GM20000 (cell line): Measurements from ENCODE around the gene SNUPN.

ENCODE experiments used
- DNase-seq: peaks from one replicate; pipeline ENCODE4 v3.0.0; 2012; ENCODE audit warnings: low spot score
- TF ChIP-seq, protein P1 (sequence below): IDR thresholded peaks from 2 replicates; pipeline ENCODE4 v1.5.1; 2012; ENCODE audit warnings: mild to moderate bottlenecking, control low read depth; ENCODE audit errors: extremely low read depth, missing control alignments

Gene SNUPN

DNA sequence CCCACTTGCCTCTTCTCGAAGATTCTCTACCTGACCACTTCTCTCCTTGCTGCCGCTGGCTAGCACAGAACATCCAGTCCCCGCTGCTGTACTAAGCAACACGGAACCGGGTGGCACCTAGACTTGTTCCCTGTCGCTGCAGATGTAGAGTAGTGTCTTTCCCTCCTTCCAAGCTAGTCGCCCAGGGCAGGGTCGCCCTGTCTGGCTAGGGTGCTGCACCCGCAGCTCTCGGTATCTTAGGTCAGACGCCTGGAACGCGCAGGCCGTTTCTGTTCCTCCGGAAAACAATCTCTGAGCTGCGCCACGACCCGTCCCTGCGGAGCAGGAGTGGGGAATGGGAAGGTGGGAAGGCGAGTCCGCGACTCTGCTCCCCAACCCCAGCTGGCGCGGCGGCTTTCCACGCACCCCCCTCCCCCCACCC is 21.4 kb upstream of the SNUPN start:
- TF ChIP-seq, protein P1, sequence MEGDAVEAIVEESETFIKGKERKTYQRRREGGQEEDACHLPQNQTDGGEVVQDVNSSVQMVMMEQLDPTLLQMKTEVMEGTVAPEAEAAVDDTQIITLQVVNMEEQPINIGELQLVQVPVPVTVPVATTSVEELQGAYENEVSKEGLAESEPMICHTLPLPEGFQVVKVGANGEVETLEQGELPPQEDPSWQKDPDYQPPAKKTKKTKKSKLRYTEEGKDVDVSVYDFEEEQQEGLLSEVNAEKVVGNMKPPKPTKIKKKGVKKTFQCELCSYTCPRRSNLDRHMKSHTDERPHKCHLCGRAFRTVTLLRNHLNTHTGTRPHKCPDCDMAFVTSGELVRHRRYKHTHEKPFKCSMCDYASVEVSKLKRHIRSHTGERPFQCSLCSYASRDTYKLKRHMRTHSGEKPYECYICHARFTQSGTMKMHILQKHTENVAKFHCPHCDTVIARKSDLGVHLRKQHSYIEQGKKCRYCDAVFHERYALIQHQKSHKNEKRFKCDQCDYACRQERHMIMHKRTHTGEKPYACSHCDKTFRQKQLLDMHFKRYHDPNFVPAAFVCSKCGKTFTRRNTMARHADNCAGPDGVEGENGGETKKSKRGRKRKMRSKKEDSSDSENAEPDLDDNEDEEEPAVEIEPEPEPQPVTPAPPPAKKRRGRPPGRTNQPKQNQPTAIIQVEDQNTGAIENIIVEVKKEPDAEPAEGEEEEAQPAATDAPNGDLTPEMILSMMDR, result no peak
- DNase-seq, result peak; percentile 54

GRCh38 chr15:75646112-75646943 is 20.8 kb upstream of the SNUPN start:
- no peak for DNase-seq
- TF ChIP-seq, protein P1, result no peak

- no peak for DNase-seq
- TF ChIP-seq, protein P1, result no peak
Observed at GRCh38 chr15:75644376-75644775, 18.9 kb upstream of the SNUPN start.

GRCh38 chr15:75641603-75642002 is 16.1 kb upstream of the SNUPN start:
- TF ChIP-seq, protein P1, result no peak
- no peak for DNase-seq

GRCh38 chr15:75641179-75641503 is 15.6 kb upstream of the SNUPN start:
- no peak for DNase-seq
- TF ChIP-seq, protein P1, result no peak

DNA sequence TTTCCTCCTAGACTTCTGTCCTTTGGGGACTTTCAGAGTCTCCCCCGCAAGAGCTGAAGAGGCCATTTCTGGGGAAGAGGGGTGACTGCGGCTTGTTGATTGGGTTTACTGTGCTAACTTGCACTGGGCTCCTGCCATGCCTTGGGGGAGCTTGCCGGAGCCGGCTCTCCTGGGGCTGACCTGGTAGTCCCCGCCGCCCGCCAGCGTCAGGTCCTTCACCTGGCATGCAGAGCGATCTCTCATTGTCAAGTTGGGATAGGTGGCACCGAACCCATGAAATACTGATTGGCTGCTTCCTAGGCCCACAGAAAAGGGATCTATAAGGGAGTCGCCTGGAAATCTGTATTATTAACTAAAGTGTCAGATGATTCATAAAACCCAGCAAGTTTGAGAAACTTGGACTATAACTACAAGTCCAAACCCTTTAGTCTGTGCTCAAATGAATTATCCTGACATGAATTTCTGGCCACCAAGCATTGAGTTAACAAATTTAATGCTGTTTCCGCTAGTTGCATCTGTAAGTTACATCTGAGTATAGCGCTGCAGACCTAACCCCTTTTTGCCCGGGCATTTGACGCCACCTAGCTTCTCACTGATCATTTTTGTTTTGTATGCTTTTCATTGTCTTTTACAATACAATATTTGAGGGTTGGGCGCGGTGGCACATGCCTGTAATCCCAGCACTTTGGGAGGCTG is 15.1 kb upstream of the SNUPN start:
- TF ChIP-seq, protein P1, result peak; percentile 23
- peak; percentile 68 for DNase-seq
